COLO668 (cell line): ENCODE measurements around the gene RGMA.
"Not testable (repeated sequence)": the region's sequence is repeated elsewhere in the genome, so short reads cannot be mapped to it uniquely, and the experiment has no call there.

Source experiments
- DNase-seq: peaks from one replicate; lab custom pipeline; 2025; ENCODE audit not compliant: unreplicated experiment; lab: John Stamatoyannopoulos, UW

The RGMA gene

DNA sequence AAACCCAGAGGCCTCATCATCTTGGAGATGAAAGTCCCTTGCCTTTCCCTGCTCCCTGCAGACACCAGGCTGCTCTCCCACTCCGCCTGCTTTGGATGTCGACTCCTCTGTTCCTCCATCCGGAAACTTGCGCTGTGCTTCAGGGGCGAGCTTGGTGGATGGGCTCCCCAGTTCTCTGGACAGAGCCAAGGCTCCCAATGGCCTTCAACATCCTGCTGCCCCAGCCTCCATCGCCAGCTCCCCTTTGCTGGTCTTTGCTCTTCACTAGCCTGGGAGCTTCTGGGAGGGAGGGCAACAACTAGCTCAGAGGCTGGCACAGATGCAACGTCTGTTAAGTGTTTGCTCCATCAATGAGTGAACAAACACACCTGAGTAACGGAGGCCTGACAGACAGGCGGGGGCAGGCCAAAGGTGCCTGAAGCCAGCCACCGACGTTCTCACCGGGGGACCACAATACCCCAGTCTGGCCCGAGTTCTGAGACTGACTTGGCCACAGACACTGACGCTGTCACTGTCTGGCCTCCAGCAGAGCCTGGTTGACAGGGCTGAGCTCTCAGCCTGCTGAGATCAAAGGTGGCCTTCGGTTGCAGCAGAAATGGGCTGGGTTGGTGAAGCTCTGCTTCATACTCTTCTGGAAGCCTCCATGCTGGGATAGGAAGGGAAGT is 39.0 kb downstream of the RGMA start:
- DNase-seq, result peak; percentile 38

DNA sequence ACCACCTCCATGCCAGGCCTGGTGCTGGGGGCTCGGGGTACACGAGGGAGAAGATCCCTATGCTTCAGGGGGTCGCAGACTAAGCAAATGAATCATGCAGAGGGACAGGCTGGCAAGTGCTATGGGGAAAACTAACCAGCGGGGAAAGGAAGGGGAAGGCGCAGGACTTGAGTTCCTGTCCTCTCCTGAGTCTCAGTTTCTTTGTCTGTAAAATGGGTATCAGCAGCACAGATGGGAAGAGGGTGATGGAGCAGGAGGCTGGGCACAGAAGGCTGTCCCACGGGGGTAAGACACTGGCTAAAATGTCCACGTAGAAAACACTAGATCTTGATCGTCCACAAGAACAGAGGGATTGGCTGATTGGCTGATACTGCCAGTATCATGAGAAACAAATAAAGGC is 39.8 kb downstream of the RGMA start:
- DNase-seq, result no peak

DNA sequence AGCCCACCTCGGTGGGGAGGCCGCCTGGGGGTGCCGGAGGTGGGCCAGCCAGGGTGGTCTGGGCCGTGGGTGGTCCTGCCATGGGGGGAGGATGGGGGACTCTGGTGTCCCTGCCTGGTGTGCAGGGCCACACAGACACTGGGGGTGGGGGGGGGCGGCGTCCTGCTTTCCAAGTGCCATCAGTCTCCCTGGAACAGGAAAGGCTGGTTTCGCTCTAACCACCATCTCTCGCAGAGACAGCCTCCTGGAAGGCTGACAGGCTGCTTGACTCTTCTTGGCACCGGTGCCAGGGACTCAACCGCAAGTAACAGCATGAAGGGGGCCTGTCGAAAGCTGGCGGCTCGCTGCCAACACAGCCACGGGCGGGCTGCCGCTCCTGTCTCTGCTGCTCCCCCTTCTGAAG is 40.3 kb downstream of the RGMA start:
- no peak for DNase-seq

DNA sequence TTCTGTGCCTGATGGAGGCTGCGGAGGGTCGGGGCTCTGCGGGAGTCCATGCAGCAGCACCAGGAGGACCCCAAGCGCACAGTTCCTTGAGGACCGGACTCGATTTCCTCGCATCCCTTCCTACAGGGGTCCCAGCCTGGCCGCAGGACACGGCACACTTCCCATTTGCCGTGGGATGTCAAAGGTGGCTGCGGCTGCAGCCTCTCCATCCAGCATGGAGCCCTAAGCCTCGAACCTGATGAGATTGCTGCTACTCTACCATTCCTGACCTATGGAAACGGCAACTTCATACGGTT is 40.6 kb downstream of the RGMA start:
- no peak for DNase-seq

DNA sequence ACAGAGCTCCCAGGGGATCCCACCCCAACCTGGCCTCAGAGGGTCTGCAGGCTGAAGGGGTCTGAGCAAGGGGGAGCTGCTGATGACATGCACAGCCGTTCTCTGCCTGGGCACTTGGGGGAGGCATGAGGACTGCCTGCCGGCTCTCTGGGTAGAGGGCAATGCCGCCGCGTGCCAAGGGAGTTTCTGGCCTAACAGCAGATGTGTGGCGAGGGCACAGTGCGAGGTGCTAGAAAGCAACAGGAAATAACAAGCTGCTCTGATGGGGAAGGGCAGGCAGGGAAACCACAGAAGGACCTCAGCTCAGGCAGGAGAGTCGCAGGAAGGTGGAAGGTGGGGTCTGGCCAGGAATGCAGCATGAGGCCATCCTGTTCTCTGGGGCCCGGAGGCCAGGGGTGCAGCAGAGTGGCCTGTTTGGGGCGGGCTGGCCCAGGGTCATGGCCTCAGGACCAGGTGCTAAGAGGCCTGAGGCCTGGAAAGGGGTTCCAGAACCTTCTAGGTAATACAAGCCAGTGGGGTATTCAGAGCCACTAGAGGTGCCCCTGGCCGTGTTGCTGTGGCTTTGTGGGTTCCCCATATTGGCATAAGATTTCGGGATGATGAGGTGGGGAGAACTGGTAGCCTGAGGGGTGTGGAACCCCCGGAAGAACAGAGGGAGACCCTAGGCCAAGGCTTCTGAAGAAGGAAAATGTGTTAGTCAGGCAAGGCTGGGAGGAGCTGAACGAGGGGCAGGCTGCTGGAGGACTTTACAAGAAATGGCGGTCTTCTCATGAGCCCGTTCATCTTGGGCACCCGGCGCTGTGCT is 41.2 kb downstream of the RGMA start:
- no peak for DNase-seq

DNA sequence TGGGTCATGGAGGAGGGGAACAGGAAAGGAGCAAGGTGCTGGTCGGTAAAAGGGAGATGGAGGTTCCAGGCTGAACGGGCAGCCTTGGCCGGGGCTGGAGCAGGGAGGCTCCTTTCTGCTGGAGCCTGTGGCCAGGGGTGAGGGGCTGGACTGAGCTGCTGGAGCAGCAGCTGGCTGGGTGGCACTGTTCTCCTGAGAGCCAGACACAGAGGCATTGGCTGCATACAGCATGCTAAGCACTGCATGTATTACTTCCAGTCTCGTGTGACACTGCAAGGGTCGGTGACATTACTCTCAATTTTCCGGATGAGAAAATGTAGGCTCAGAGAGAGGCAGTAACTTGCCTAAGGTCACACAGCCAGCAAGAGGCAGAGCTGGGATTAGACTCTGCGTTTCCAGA is 42.3 kb downstream of the RGMA start:
- DNase-seq, result no peak

DNA sequence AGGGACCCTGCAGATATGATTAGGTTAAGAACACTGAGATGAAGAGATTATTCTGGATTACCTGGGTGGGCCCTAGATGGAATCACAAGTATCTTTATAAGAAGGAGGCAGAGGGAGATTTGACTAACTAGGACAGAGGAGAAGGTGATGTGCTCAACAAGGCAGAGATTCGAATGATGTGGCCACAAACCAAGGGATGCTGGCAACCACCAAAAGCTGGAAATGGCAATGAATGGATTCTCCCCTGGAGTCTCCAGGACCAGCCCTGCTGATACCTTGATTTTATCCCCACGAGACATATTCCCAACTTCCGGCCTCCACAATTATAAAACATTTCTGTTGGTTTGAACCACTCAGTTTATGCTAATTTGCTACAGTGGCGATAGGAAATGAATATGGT is 42.9 kb downstream of the RGMA start:
- DNase-seq, result no peak

DNA sequence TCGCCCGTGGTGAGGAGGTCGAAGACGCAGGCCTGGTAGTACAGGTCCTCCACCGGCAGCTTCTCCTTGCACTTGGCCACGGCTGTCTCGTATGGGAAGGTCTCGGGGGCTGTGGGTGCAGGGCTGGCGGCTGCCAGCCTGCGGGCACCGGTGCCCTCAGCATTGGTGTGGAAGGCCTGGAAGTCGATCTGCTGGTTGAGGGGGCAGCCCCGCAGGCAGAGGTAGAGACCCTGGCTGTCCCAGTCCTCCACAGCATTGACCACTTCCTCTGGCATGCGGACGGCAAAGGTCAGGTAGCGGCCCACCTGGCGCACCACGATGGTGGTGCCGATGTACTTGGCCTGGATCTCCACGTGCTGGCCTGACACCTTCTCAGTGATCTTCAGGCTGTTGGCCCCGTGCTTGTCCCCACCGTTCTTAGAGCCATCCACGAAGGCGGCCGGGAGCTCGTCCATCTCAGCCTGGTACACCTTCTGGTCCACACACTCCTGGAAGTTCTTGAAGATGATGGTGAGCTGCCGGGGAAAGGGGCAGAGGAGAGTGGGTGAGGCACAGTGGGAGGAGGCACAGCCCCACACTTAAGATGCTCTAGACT is 43.7 kb downstream of the RGMA start:
- no peak for DNase-seq

DNA sequence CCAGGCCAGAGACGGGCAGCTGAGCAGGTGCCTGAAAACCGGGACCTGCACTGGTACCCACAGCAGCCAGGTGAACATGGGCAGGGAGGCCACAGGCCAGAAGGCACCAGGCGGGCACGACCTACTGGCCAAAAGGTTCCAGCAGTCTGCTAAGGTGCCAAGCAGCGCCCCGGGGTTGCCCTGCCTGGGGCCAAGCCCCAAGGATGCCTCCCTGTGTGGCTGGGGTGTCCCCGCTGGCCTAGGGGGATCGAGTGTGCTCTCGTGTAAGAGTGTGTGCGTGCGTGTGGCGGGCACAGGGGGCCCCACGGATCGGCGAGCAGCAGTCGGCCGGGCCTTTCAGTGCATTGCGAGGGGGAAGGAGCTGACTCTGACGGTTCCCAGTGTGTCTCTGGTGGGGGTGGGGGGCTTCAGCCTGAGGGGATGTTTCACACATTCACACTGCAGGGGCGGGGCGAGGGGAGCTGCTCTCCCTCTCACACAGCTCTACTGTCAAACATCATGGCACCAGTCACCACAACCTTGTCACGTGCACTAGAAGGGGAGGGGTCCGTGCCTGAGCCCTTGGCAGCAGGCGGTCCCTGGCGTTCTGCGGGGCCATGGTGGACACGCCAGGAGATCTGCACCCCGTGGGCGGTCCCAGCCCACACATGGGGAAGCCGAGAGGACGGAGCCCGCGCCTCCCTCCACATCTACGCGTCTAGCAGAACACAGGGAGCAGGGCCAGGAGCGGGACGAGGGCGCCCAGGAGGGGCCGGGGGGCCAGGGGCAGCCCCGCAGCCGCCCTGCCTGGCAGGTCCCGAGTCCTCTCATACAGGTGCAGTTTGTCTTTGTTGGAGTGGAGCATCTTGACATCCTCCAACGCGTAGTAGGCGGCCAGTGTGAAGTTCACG is 44.5 kb downstream of the RGMA start:
- no peak for DNase-seq

DNA sequence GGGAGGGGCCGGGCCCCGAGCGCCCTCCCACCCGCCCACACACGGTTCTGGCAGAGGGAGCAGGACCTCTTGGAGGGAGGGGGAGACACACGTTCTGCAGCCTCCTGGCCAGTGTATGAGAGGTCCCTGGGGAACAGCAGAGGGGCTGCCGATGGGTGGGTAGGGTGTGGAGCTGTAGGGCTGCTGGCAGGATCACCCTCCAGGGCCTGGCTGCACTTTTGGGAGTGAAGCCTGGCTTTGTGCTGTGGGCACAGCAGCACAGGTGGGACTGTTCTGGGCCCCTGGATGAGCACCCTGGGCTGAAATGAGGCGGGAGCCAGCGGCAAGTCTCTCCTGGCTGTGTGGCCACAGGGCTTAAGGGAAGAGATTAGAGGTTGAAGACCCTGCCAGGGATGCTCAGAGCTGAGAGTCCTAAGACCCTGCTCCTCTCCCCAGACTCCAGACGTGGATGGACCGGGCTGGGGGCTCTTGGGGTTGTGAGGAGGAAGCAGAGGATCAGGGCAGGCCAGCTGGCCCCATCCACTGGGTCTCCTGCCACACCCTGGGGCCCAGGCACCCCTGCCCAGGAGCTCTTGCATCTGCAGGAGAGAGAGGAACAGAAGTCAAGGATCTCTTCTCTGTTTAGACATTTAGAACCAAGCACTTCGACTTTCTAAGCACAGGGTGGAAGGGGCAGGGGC is 45.2 kb downstream of the RGMA start:
- no peak for DNase-seq

DNA sequence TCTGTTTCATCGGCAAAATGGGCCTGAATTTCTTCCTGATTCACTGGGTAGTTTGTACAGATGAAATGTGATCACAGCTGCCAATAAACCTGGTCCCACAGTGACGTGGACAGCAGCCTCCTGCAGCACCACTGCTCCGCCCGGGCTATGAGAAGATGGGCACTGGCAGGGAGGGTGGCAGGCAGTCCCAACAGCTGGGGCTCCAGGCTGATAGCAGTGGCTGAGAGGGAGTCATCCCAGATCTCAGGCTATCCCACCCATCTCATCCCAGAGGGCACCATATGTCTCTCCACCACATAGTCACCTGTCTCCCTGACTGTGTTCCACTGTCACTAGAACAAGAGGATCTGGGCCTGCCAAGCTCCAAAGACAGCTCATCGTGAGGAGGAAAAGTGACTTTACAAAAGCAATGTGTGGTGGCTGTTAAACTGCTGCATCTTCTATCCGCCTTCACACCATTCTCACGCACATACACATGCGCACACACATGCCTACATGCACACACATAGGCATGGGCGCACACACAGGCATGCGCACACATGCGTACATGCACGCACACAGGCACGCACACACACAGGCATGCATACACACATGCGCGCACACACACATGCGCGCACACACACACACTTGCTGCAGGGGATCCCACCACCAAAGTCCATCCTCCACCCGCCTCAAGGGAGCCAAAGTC is 46.2 kb downstream of the RGMA start:
- no peak for DNase-seq

DNA sequence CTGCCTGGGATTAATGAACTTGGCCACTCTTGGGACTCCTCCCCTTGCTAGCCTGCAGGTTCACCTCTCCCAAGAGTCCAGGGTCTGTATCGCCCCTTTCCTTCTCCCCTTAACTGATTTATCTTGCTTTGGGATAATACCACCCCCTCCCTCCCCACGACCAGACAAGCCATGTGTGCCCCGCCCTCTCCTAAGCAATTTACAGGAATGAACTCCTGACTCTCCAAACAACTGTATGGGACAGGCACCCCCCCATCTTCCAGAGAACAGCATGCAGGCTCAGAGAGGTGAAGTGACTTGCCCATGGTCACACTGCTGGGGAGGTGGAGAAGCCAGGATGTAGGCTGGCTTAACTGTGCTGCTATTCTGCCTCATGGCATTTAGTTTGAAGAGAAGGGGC is 46.8 kb downstream of the RGMA start:
- DNase-seq, result no peak

DNA sequence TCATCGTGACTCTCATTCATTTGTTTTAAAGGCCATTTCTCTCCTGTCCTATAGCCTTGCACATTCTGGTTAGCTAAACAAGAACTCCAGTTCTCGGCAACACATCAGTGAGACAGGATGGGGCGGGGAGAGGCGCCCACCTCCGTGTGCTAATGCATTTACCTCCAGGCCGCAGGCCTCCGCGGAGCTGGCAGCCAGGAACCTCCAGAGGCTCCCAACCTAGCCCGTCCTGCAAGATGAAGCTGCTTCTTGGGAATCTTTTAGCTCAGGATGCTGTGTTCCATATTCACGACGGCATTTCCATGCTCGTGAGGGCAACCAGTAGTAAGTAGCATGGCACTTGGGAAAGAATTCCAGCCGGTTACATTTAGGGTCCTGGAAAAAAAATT is 47.9 kb downstream of the RGMA start:
- no peak for DNase-seq

DNA sequence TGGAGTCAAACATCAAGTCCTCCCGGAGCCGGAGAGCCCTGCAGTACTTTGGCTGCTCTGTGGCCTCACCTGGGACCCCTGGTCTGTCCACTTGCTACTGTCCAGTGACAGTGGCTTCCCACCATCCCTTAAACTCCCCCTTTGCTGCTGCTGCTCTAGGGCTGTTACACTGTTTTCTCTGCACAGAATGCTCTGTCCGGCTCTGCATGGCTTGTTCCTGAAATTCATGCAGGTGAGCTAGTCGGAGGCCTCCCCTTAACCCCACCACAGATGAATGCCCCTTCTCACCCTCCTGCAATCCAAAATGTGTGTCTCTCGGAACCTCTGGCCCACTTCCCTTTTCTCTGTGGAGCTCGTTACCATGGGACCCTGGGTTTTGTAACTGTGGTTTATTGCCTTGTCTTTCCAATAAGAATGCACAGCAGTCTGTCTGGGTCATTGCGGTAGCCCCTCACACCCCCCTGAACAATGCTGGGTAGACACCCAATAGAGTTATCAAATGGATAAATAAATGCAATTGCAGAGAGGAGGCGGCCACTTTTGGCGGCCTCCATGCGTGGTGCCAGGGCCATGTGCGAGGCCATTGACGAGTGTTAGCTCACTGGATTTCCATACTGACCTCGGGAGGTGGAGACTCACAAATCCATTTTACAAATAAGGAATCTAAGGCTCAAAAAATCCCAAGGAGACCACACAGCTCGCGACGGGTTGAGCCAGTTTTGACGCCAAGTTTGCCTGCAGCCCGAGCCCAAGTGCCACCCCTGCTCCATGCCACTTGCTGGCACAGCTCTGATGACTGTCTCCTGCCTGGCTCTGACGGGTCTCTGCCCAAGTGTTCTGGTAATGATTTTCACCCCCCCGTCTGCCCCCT is 48.5 kb downstream of the RGMA start:
- DNase-seq, result no peak

DNA sequence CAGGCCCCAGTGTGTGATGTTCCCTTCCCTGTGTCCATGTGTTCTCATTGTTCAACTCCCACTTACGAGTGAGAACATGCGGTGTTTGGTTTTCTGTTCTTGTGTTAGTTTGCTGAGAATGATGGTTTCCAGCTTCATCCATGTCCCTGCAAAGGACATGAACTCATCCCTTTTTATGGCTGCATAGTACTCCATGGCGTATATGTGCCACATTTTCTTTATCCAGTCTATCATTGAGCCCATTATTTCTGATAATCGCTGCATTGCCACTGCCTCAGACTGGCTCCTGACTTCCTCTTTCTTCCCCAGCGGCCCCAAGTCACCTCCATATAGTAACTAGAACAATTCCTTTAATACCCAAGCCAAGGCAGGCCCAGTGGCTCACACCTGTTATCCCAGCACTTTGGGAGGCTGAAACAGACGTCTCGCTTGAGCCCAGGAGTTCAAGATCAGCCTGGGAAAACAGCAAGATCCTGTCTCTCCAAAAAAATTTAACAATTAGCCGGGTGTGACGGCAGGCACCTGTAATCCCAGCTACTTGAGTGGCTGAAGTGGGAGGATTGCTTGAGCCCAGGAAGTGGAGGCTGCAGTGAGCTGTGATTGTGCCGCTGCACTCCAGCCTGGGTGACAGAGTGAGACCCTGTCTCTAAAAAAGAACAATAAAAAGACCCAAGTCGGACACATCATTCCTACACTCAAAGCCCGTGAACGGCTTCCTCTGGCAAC is 49.3 kb downstream of the RGMA start:
- DNase-seq, result not testable (repeated sequence)

DNA sequence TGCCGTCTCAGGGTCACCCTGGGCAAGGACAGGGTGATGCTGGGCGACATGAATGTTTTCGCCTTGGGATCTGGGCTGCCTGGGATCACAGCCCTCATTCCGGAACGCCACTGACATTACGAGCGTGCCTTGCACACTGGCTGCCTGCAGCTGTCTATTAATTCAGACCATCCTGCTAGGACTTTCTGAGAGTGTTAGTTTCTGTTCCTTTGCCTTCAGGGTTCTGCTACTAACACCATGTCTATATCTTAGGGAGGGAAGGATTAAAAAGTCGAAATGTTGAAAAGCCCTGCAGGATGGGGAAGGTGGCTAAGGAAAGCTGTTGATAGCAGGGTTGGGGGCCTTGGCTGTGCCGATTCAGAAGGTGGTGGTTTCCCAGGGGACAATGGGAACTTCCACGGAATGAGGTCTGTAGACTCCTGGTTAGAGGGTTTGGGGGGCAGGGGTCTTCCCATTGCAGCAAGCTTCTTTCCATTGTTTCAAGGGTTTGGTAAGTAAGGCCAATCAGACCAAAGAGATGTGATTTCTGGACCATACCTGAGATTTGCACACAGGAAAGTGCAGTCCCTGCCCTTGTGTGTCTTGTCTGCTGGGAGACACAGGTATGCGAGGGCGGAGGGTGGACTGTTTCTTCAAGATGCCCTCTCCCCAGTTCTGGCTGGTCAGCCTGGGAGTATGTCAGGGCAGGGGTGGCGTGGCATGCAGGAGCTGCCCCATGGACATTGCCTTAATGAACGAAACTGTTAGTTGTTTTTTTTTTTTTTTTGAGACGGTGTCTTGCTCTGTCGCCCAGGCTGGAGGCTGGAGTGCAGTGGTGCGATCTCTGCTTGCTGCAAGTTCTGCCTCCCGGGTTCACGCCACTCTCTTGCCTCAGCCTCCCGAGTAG is 50.9 kb downstream of the RGMA start:
- no peak for DNase-seq

DNA sequence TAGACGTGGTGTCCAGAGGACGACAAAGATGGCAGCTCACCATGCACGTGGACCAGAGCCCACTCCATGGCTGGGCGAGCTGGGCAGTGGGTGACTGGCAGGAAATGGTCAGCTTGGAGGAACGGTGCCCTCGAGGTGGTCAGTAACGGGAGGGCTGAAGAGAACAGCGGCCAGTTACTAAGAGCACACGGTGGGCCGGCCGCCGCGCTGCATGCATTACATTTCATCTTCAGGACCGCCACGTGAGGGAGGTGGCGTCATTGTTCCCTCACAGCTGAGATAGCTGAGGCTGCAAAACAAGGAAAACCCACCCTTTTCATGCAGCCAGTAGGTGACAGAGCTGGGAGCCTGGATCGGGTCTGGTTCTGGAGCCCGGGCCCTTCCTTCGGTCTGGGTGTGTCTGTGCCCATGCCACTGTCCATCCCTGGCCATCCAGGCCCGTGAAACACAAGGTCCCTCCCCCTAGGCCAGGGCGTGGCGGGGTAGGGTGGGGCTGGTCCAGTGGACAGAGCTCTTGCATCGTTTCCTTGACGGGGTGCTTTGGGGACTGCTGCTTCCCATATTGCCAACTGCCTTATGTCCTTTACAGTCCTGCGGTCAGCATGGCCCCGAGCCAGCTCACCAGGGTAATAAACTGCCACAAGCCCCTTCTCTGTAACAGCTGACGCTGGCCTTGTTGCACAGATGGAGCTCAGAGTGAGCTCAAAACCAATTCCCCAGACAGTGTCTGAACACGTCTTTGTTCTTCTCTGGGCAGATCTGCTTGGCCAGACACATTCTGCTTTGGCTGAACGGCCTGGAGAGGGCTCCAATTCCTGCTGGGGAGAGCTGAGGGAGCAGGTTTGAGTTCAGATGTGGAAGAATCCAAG is 51.8 kb downstream of the RGMA start:
- no peak for DNase-seq
